GM12891 (cell line): ENCODE results near the gene SPANXA1.

Experiments used
- POLR2A ChIP-seq: IDR thresholded peaks from 2 replicates; pipeline ENCODE4 v1.6.1; 2011; ENCODE audit warnings: low read depth, low read length, control low read depth
- TAF1 ChIP-seq: IDR thresholded peaks from 2 replicates; pipeline ENCODE4 v1.6.1; 2011; ENCODE audit warnings: low read depth, low read length, control low read depth

DNA sequence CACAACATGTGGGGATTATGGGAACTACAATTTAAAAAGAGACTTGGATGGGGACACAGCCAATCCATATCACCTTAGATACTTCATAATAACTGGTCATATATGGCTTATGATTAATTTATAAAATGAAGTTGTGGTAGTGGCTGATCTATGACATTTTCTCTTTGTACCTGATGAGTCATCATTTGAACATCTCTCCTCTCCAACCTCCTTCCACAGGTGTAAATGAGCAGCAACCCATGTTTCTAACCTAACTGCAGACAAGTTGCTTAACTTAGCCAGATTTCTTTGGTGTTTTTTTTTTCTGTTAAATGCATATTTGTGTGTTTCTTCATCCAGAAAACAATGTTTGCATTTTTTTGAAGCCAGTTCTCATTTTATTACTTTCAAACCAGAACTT, 47.6 kb upstream of the SPANXA1 start:
- TF ChIP-seq POLR2A = no peak
- TF ChIP-seq TAF1 = no peak
